Caco-2 (cell line): ENCODE measurements around the gene PDS5B. TPM values are rescaled to one million over a fixed set of nuclear protein-coding genes. Genes with fewer than 3 reads are reported as not detected.

Experiments
- BruUV-seq: library from RNA; stranded (reverse); fragments of 400-500 nt; replicated peaks from 2 replicates; lab custom pipeline; 2021; lab: Mats Ljungman, UMichigan
- CTCF ChIA-PET: fragments of 300-600 bp; sonication (Branson Sonifier 250); formaldehyde crosslinking; loops from one replicate; lab custom pipeline; 2022; ENCODE audit warnings: antibody characterized with exemption; lab: Charles Lee
- POLR2A ChIA-PET: fragments of 300-600 bp; sonication (Branson Sonifier 250); formaldehyde crosslinking; loops from one replicate; lab custom pipeline; 2022; ENCODE audit warnings: antibody characterized with exemption; lab: Charles Lee
- DNase-seq, 2 experiments: peaks; one replicate each; pipeline versions ENCODE4 v3.0.0 to v3.0.0-alpha.2; 2020 to 2022
- H3K27me3 ChIP-seq: replicated peaks from 2 replicates; pipeline ENCODE4 v1.6.0; 2011; ENCODE audit warnings: low read length; ENCODE audit not compliant: control insufficient read depth, insufficient read depth
- H3K36me3 ChIP-seq: 2 replicates; pipeline ENCODE4 v1.5.1; 2011; ENCODE audit warnings: low read length; ENCODE audit not compliant: control insufficient read depth, insufficient read depth
- H3K4me1 ChIP-seq: fragments of 250-450 bp; sonication (Bioruptor Pico); 2 replicates; pipeline ENCODE4 v1.5.1; 2020; ENCODE audit warnings: mild to moderate bottlenecking
- H3K4me3 ChIP-seq: 2 replicates; pipeline ENCODE4 v1.5.1; 2011; ENCODE audit warnings: low read depth, mild to moderate bottlenecking, control low read depth, low read length
- H3K9me3 ChIP-seq: fragments of 250-450 bp; sonication (Bioruptor Pico); 2 replicates; pipeline ENCODE4 v1.5.1; 2020; ENCODE audit warnings: mild to moderate bottlenecking, moderate library complexity
- H3K27ac Mint-ChIP-seq: one replicate; pipeline ENCODE4 v1.8.0; 2022; ENCODE audit warnings: mixed read lengths; ENCODE audit not compliant: unreplicated experiment
- H3K27me3 Mint-ChIP-seq: one replicate; pipeline ENCODE4 v1.8.0; 2022; ENCODE audit warnings: mixed read lengths; ENCODE audit not compliant: insufficient read depth, unreplicated experiment
- H3K36me3 Mint-ChIP-seq: one replicate; pipeline ENCODE4 v1.8.0; 2022; ENCODE audit warnings: mild to moderate bottlenecking, mixed read lengths; ENCODE audit not compliant: insufficient read depth, unreplicated experiment
- H3K4me1 Mint-ChIP-seq: one replicate; pipeline ENCODE4 v1.8.0; 2022; ENCODE audit warnings: low read depth, mixed read lengths; ENCODE audit not compliant: unreplicated experiment
- H3K4me3 Mint-ChIP-seq: one replicate; pipeline ENCODE4 v1.8.0; 2022; ENCODE audit warnings: mild to moderate bottlenecking, moderate library complexity, mixed read lengths; ENCODE audit not compliant: unreplicated experiment
- H3K9me3 Mint-ChIP-seq: one replicate; pipeline ENCODE4 v1.8.0; 2022; ENCODE audit warnings: mixed read lengths; ENCODE audit not compliant: unreplicated experiment
- CTCF ChIP-seq, 2 experiments: fragments of 200-600 bp in 1 of 2; IDR thresholded peaks; 1 replicate in 1 of 2; 2 replicates in 1 of 2; pipeline versions ENCODE4 v1.5.1 to v1.8.0; 2011 to 2022; ENCODE audit warnings: antibody characterized with exemption in 1 of 2, control low read depth in 1 of 2, inconsistent platforms in 1 of 2, low read depth in 1 of 2, low read length in 1 of 2, mild to moderate bottlenecking in 1 of 2, moderate library complexity in 1 of 2; ENCODE audit not compliant: insufficient read depth in 1 of 2, severe bottlenecking in 1 of 2, unreplicated experiment in 1 of 2
- intact Hi-C: fragments of 100-400 bp; cut with micrococcal nuclease; formaldehyde crosslinking; loops from one replicate; pipeline ENCODE4 v1.10.0; 2022; ENCODE audit not compliant: unreplicated experiment
- total RNA-seq: library from RNA; stranded (reverse); gene quantifications from 2 replicates; pipeline ENCODE4 v1.2.3, GENCODE V29; 2022

Gene PDS5B
- total RNA-seq, 1 experiment from 2014 or later, result 54.9 TPM

GRCh38 chr13:32595306-32595705 is 9.1 kb downstream of the PDS5B start:
- Histone ChIP-seq H3K9me3 (peaks cover 7% of the 10 kb centered on the region; the same call in 1 of the 2 replicates), H3K4me1 (0 out of 2 replicates have a peak, but pooled peaks cover 3% of the 10 kb centered on the region), H3K4me3 (no peak overlapping the region), H3K36me3 (no peaks in the 10 kb centered on the region), H3K27me3 (no peaks in the 10 kb centered on the region)
- no peak overlapping the region for H3K4me3 Mint-ChIP-seq
- peaks cover 14% of the 10 kb centered on the region for H3K4me1 Mint-ChIP-seq
- no peak overlapping the region for H3K27ac Mint-ChIP-seq
- no peaks in the 10 kb centered on the region for H3K27me3 Mint-ChIP-seq
- no TSS peak for BruUV-seq
- ChIA-PET POLR2A (no interaction called here), CTCF (no interaction called here)
- no peak for DNase-seq
- no peaks in the 10 kb centered on the region for H3K9me3 Mint-ChIP-seq
- H3K36me3 Mint-ChIP-seq, result no peaks in the 10 kb centered on the region
- TF ChIP-seq CTCF (IDR thresholded peaks at IDR 0.05; ENCODE audit: insufficient read depth in 1 of 2, low read depth in 1 of 2, low read length in 1 of 2, severe bottlenecking in 1 of 2, unreplicated experiment in 1 of 2), result no peak
- intact Hi-C loops, result no loop called here

GRCh38 chr13:32600890-32601289 is 14.6 kb downstream of the PDS5B start:
- Histone ChIP-seq H3K27me3 (no peaks in the 10 kb centered on the region), H3K36me3 (no peaks in the 10 kb centered on the region), H3K9me3 (peaks cover 7% of the 10 kb centered on the region; the same call in 1 of the 2 replicates), H3K4me3 (no peak overlapping the region), H3K4me1 (no peaks in the 10 kb centered on the region)
- intact Hi-C loops, result no loop called here
- Mint-ChIP-seq H3K9me3 (peaks cover 15% of the 10 kb centered on the region), H3K36me3 (peaks cover 4% of the 10 kb centered on the region), H3K27ac (no peak overlapping the region), H3K4me1 (no peaks in the 10 kb centered on the region), H3K4me3 (no peak overlapping the region), H3K27me3 (no peaks in the 10 kb centered on the region)
- no peak for DNase-seq
- no TSS peak for BruUV-seq
- CTCF ChIA-PET, result interaction anchor here (0.6 to 0.7 kb wide), 2 partner anchors 12 to 68 kb away, joined by 3 read pairs; no protein-coding TSS in a partner anchor
- POLR2A ChIA-PET, result no interaction called here
- TF ChIP-seq CTCF (IDR thresholded peaks at IDR 0.05; ENCODE audit: insufficient read depth in 1 of 2, low read depth in 1 of 2, low read length in 1 of 2, severe bottlenecking in 1 of 2, unreplicated experiment in 1 of 2), result no peak

GRCh38 chr13:32609428-32609827 is 23.2 kb downstream of the PDS5B start:
- no peak for DNase-seq
- ChIA-PET POLR2A (no interaction called here), CTCF (interaction anchor here (0.6 kb wide), 1 partner anchor 423 kb away, joined by 3 read pairs; no protein-coding TSS in a partner anchor)
- peaks cover 9% of the 10 kb centered on the region for H3K4me1 Mint-ChIP-seq
- no peak overlapping the region for H3K4me3 Mint-ChIP-seq
- H3K4me3 ChIP-seq, result no peak overlapping the region
- BruUV-seq, result no TSS peak
- no peaks in the 10 kb centered on the region for H3K36me3 ChIP-seq
- TF ChIP-seq CTCF (IDR thresholded peaks at IDR 0.05; ENCODE audit: insufficient read depth in 1 of 2, low read depth in 1 of 2, low read length in 1 of 2, severe bottlenecking in 1 of 2, unreplicated experiment in 1 of 2), result no peak
- H3K4me1 ChIP-seq, result peaks cover 19% of the 10 kb centered on the region
- H3K27me3 ChIP-seq, result no peaks in the 10 kb centered on the region
- H3K9me3 Mint-ChIP-seq, result peaks cover 27% of the 10 kb centered on the region
- H3K9me3 ChIP-seq, result no peaks in the 10 kb centered on the region; the same call in 1 of the 2 replicates
- H3K27ac Mint-ChIP-seq, result no peak overlapping the region
- intact Hi-C loops, result no loop called here
- no peaks in the 10 kb centered on the region for H3K27me3 Mint-ChIP-seq
- H3K36me3 Mint-ChIP-seq, result peaks cover 5% of the 10 kb centered on the region
